ENCODE results near the gene KCNE2.
"Not testable (repeated sequence)": the region's sequence is repeated elsewhere in the genome, so short reads cannot be mapped to it uniquely, and the experiment has no call there.

KCNE2 gene

GRCh38 chr21:34407294-34407693 is 43.5 kb downstream of the KCNE2 start:
- not testable (repeated sequence) for ATAC-seq, DNase-seq

- DNase-seq, result not testable (repeated sequence)
- ATAC-seq, result peak; percentile 76
These were observed 53.8 kb downstream of the KCNE2 start for GRCh38 chr21:34417448-34418077.

Data from stimulated activated naive CD8-positive, alpha-beta T cell treated with anti-CD3 and anti-CD28 coated beads, Interleukin-15, Interleukin-2, amounts not matched to agents 100 U/mL and 50 U/mL, for 24 hours (primary cell).